ENCODE results near the gene GABBR1. TPM values are rescaled to one million over a fixed set of nuclear protein-coding genes. Genes with fewer than 3 reads are reported as not detected.
"Not testable (repeated sequence)": the region's sequence is repeated elsewhere in the genome, so short reads cannot be mapped to it uniquely, and the experiment has no call there.

The GABBR1 gene
- 1 to 10 TPM; 6.0 to 8.1 TPM for total RNA-seq

- peaks cover 41% of the 10 kb centered on the region for H3K27me3 Mint-ChIP-seq
- peak; percentile 71 for DNase-seq
- H3K36me3 Mint-ChIP-seq = no peaks in the 10 kb centered on the region
- peak; percentile 81 for ATAC-seq
- H3K4me1 Mint-ChIP-seq = peaks cover 29% of the 10 kb centered on the region
- H3K9me3 Mint-ChIP-seq (ENCODE audit: low read depth) = no peaks in the 10 kb centered on the region
- CTCF ChIA-PET = interaction anchor here (1.2 to 2.3 kb wide), 5 partner anchors 11 to 21 kb away, joined by 4 to 21 read pairs (median 6); no protein-coding TSS in a partner anchor
- no peak within 1 kb of the TSS for H3K27ac Mint-ChIP-seq
- peak within 1 kb of the TSS; percentile 76 for H3K4me3 Mint-ChIP-seq
These were observed at the start of gene GABBR1 for GRCh38 chr6:29632789-29633533. Gene GABBR1, minus strand, starts transcription at chr6:29633183. Its CDS starts 798 bp downstream, at chr6:29632385.

GRCh38 chr6:29681811-29682210 is 48.8 kb upstream of the GABBR1 start:
- H3K4me3 Mint-ChIP-seq = peak overlapping the region; percentile 11
- peaks cover 43% of the 10 kb centered on the region for H3K4me1 Mint-ChIP-seq
- peaks cover 4% of the 10 kb centered on the region for H3K27me3 Mint-ChIP-seq
- ATAC-seq (no peak), DNase-seq (no peak)
- no peaks in the 10 kb centered on the region for H3K36me3 Mint-ChIP-seq
- CTCF ChIA-PET = interaction anchor here (0.8 to 2.7 kb wide), 4 partner anchors 15 to 32 kb away, joined by 3 to 14 read pairs (median 10); no protein-coding TSS in a partner anchor
- H3K27ac Mint-ChIP-seq = no peak overlapping the region
- H3K9me3 Mint-ChIP-seq (ENCODE audit: low read depth) = no peaks in the 10 kb centered on the region

- peak within 1 kb of the TSS; percentile 87 for H3K27ac Mint-ChIP-seq
- no peaks in the 10 kb centered on the region for H3K9me3 Mint-ChIP-seq (ENCODE audit: low read depth)
- ATAC-seq = peak; percentile 66
- peak within 1 kb of the TSS; percentile 84 for H3K4me3 Mint-ChIP-seq
- peaks cover 2% of the 10 kb centered on the region for H3K27me3 Mint-ChIP-seq
- H3K36me3 Mint-ChIP-seq = peaks cover 2% of the 10 kb centered on the region
- DNase-seq = peak; percentile 47
- H3K4me1 Mint-ChIP-seq = peaks cover 49% of the 10 kb centered on the region
- CTCF ChIA-PET = interaction anchor here (0.9 to 2.7 kb wide), 4 partner anchors 16 to 772 kb away, joined by 3 to 14 read pairs (median 10); no protein-coding TSS in a partner anchor
These were observed 47.9 kb upstream of the GABBR1 start, which contains the start of gene ZFP57 for GRCh38 chr6:29680904-29681303. Gene ZFP57, minus strand, starts transcription at chr6:29681152. Its CDS starts 4,149 bp downstream, at chr6:29677003.

GRCh38 chr6:29680416-29680815 is 47.4 kb upstream of the GABBR1 start:
- peak overlapping the region; percentile 87 for H3K27ac Mint-ChIP-seq
- peaks cover 49% of the 10 kb centered on the region for H3K4me1 Mint-ChIP-seq
- peak; percentile 58 for DNase-seq
- peaks cover 3% of the 10 kb centered on the region for H3K36me3 Mint-ChIP-seq
- ATAC-seq = peak; percentile 66
- H3K4me3 Mint-ChIP-seq = peak overlapping the region; percentile 84
- H3K27me3 Mint-ChIP-seq = peaks cover 2% of the 10 kb centered on the region
- CTCF ChIA-PET = interaction anchor here (1.5 to 2.7 kb wide), 4 partner anchors 16 to 30 kb away, joined by 3 to 14 read pairs (median 10); no protein-coding TSS in a partner anchor
- H3K9me3 Mint-ChIP-seq (ENCODE audit: low read depth) = no peaks in the 10 kb centered on the region

GRCh38 chr6:29679962-29680361 is 47.0 kb upstream of the GABBR1 start:
- DNase-seq (no peak), ATAC-seq (no peak)
- Mint-ChIP-seq H3K27me3 (peaks cover 2% of the 10 kb centered on the region), H3K27ac (peak overlapping the region; percentile 87), H3K4me1 (peaks cover 49% of the 10 kb centered on the region), H3K36me3 (peaks cover 6% of the 10 kb centered on the region), H3K9me3 (ENCODE audit: low read depth) (no peaks in the 10 kb centered on the region), H3K4me3 (peak overlapping the region; percentile 84)
- CTCF ChIA-PET = interaction anchor here (1.5 to 2.4 kb wide), 3 partner anchors 19 to 30 kb away, joined by 3 to 14 read pairs (median 10); no protein-coding TSS in a partner anchor

GRCh38 chr6:29678114-29678513 is 45.1 kb upstream of the GABBR1 start:
- CTCF ChIA-PET = interaction anchor here (1.2 to 2.6 kb wide), 3 partner anchors 14 to 28 kb away, joined by 3 to 14 read pairs (median 8); no protein-coding TSS in a partner anchor
- H3K4me1 Mint-ChIP-seq = peaks cover 40% of the 10 kb centered on the region
- H3K4me3 Mint-ChIP-seq = no peak overlapping the region
- H3K9me3 Mint-ChIP-seq (ENCODE audit: low read depth) = no peaks in the 10 kb centered on the region
- ATAC-seq = no peak
- no peak for DNase-seq
- peaks cover 2% of the 10 kb centered on the region for H3K27me3 Mint-ChIP-seq
- H3K27ac Mint-ChIP-seq = peak overlapping the region; percentile 62
- peaks cover 10% of the 10 kb centered on the region for H3K36me3 Mint-ChIP-seq

- peak overlapping the region; percentile 49 for H3K27ac Mint-ChIP-seq
- H3K9me3 Mint-ChIP-seq (ENCODE audit: low read depth) = no peaks in the 10 kb centered on the region
- no peak for DNase-seq
- peaks cover 2% of the 10 kb centered on the region for H3K27me3 Mint-ChIP-seq
- CTCF ChIA-PET = interaction anchor here (1.0 to 3.4 kb wide), 4 partner anchors 14 to 29 kb away, joined by 3 to 18 read pairs (median 9); no protein-coding TSS in a partner anchor
- peaks cover 40% of the 10 kb centered on the region for H3K4me1 Mint-ChIP-seq
- ATAC-seq = no peak
- H3K4me3 Mint-ChIP-seq = no peak overlapping the region
- H3K36me3 Mint-ChIP-seq = peaks cover 12% of the 10 kb centered on the region
These were observed 44.1 kb upstream of the GABBR1 start for GRCh38 chr6:29676981-29677601.

GRCh38 chr6:29675561-29675960 is 42.6 kb upstream of the GABBR1 start:
- Mint-ChIP-seq H3K36me3 (peaks cover 14% of the 10 kb centered on the region), H3K27ac (no peak overlapping the region), H3K4me1 (peaks cover 36% of the 10 kb centered on the region), H3K9me3 (ENCODE audit: low read depth) (no peaks in the 10 kb centered on the region), H3K4me3 (no peak overlapping the region), H3K27me3 (peaks cover under 1% of the 10 kb centered on the region)
- CTCF ChIA-PET = interaction anchor here (3.4 kb wide), 1 partner anchor 23 kb away, joined by 18 read pairs; no protein-coding TSS in a partner anchor
- DNase-seq = no peak
- no peak for ATAC-seq

- Mint-ChIP-seq H3K9me3 (ENCODE audit: low read depth) (no peaks in the 10 kb centered on the region), H3K36me3 (peaks cover 14% of the 10 kb centered on the region), H3K4me3 (no peak overlapping the region), H3K4me1 (peaks cover 22% of the 10 kb centered on the region), H3K27ac (no peak overlapping the region), H3K27me3 (peaks cover 2% of the 10 kb centered on the region)
- no peak for DNase-seq
- no peak for ATAC-seq
- CTCF ChIA-PET = interaction anchor here (5.3 kb wide), 1 partner anchor 21 kb away, joined by 28 read pairs; no protein-coding TSS in a partner anchor
These were observed 41.0 kb upstream of the GABBR1 start for GRCh38 chr6:29674008-29674407.

- Mint-ChIP-seq H3K27ac (no peak overlapping the region), H3K4me3 (no peak overlapping the region), H3K36me3 (peaks cover 14% of the 10 kb centered on the region), H3K27me3 (peaks cover 2% of the 10 kb centered on the region), H3K4me1 (peaks cover 17% of the 10 kb centered on the region), H3K9me3 (ENCODE audit: low read depth) (no peaks in the 10 kb centered on the region)
- ATAC-seq (no peak), DNase-seq (no peak)
- CTCF ChIA-PET = interaction anchor here (5.3 kb wide), 1 partner anchor 20 kb away, joined by 28 read pairs; no protein-coding TSS in a partner anchor
These were observed 40.2 kb upstream of the GABBR1 start for GRCh38 chr6:29673161-29673560.

- H3K9me3 Mint-ChIP-seq (ENCODE audit: low read depth); ATAC-seq; H3K27me3 Mint-ChIP-seq; H3K27ac Mint-ChIP-seq; H3K4me1 Mint-ChIP-seq; DNase-seq; H3K4me3 Mint-ChIP-seq: not testable (repeated sequence)
- CTCF ChIA-PET = interaction anchor here (3.1 to 5.3 kb wide), 2 partner anchors 19 to 22 kb away, joined by 11 to 28 read pairs; no protein-coding TSS in a partner anchor
- H3K36me3 Mint-ChIP-seq = peaks cover 14% of the 10 kb centered on the region
These were observed 39.1 kb upstream of the GABBR1 start for GRCh38 chr6:29672116-29672515.

- Mint-ChIP-seq H3K27me3 (peaks cover 2% of the 10 kb centered on the region), H3K4me3 (no peak overlapping the region), H3K36me3 (peaks cover 13% of the 10 kb centered on the region), H3K9me3 (ENCODE audit: low read depth) (no peaks in the 10 kb centered on the region), H3K4me1 (peaks cover 1% of the 10 kb centered on the region), H3K27ac (no peak overlapping the region)
- ATAC-seq = no peak
- CTCF ChIA-PET = interaction anchor here (1.2 to 5.3 kb wide), 3 partner anchors 18 to 23 kb away, joined by 4 to 28 read pairs (median 11); no protein-coding TSS in a partner anchor
- no peak for DNase-seq
These were observed 38.0 kb upstream of the GABBR1 start for GRCh38 chr6:29671026-29671425.

- no peaks in the 10 kb centered on the region for H3K9me3 Mint-ChIP-seq (ENCODE audit: low read depth)
- H3K4me3 Mint-ChIP-seq = no peak overlapping the region
- H3K4me1 Mint-ChIP-seq = no peaks in the 10 kb centered on the region
- H3K27me3 Mint-ChIP-seq = peaks cover 10% of the 10 kb centered on the region
- H3K36me3 Mint-ChIP-seq = peaks cover 2% of the 10 kb centered on the region
- no peak for DNase-seq
- H3K27ac Mint-ChIP-seq = no peak overlapping the region
- CTCF ChIA-PET = interaction anchor here (1.0 to 8.3 kb wide), 2 partner anchors 15 to 346 kb away, joined by 3 to 117 read pairs; no protein-coding TSS in a partner anchor
- ATAC-seq = no peak
These were observed 34.2 kb upstream of the GABBR1 start for GRCh38 chr6:29667158-29667557.
